H1 (cell line): ENCODE results near the gene GTF2A1. TPM values are rescaled to one million over a fixed set of nuclear protein-coding genes. Genes with fewer than 3 reads are reported as not detected.

Source experiments
- CTCF ChIA-PET: fragments of 300-600 bp; sonication (Branson Sonifier 250); formaldehyde crosslinking; loops from one replicate; lab custom pipeline; 2021; ENCODE audit not compliant: partially characterized antibody; lab: Charles Lee
- POLR2A ChIA-PET: fragments of 300-600 bp; sonication (Branson Sonifier 250); formaldehyde crosslinking; loops from one replicate; lab custom pipeline; 2021; ENCODE audit warnings: inconsistent platforms; ENCODE audit not compliant: partially characterized antibody; lab: Charles Lee
- DNase-seq, 2 experiments: peaks; one replicate each; pipeline versions ENCODE4 v3.0.0 to v3.0.0-alpha.2; 2010 to 2022; ENCODE audit warnings: low spot score in 2 of 2, low read depth in 1 of 2, mixed read lengths in 1 of 2
- FAIRE-seq: peaks from 2 replicates; lab custom pipeline; 2011; peaks lifted over from hg19 to GRCh38; lab: Jason Lieb, UNC
- H2AFZ ChIP-seq: 2 replicates; pipeline ENCODE4 v1.8.1; 2012; ENCODE audit warnings: low read length, inconsistent platforms
- H2AK5ac ChIP-seq: 2 replicates; pipeline ENCODE4 v1.6.1; 2013; ENCODE audit warnings: low read depth, low read length
- H2BK120ac ChIP-seq: replicated peaks from 2 replicates; pipeline ENCODE3; 2013; ENCODE audit warnings: low read depth, low read length, inconsistent platforms
- H2BK12ac ChIP-seq: 2 replicates; pipeline ENCODE4 v1.6.1; 2013; ENCODE audit warnings: low read depth, low read length
- H2BK15ac ChIP-seq: 2 replicates; pipeline ENCODE4 v1.6.1; 2013; ENCODE audit warnings: low read length
- H2BK20ac ChIP-seq: 2 replicates; pipeline ENCODE4 v1.6.1; 2013; ENCODE audit warnings: low read length
- H2BK5ac ChIP-seq: 2 replicates; pipeline ENCODE4 v1.6.1; 2013; ENCODE audit warnings: low read depth, low read length
- H3K14ac ChIP-seq: 2 replicates; pipeline ENCODE4 v1.6.1; 2013; ENCODE audit warnings: inconsistent platforms; ENCODE audit not compliant: insufficient read length
- H3K18ac ChIP-seq: 2 replicates; pipeline ENCODE4 v1.6.1; 2013; ENCODE audit warnings: low read length; ENCODE audit errors: extremely low read depth
- H3K23ac ChIP-seq: 2 replicates; pipeline ENCODE4 v1.6.1; 2013; ENCODE audit warnings: inconsistent platforms; ENCODE audit not compliant: insufficient read length
- H3K23me2 ChIP-seq: 2 replicates; pipeline ENCODE4 v1.6.1; 2013; ENCODE audit warnings: low read depth, low read length
- H3K27ac ChIP-seq: 2 replicates; pipeline ENCODE4 v1.6.1; 2011; ENCODE audit warnings: low read depth, low read length, inconsistent platforms
- H3K27me3 ChIP-seq, 4 experiments: replicated peaks in 1 of 4; 1 replicate in 1 of 4; 2 replicates in 3 of 4; pipeline versions ENCODE4 v1.6.1 to v1.8.1; 2011 to 2013; ENCODE audit warnings: low read length in 3 of 4, mild to moderate bottlenecking in 3 of 4, inconsistent platforms in 2 of 4, mixed read lengths in 2 of 4, moderate library complexity in 1 of 4; ENCODE audit not compliant: control insufficient read depth in 3 of 4, insufficient read depth in 3 of 4; ENCODE audit errors: extremely low read depth in 1 of 4
- H3K36me3 ChIP-seq, 4 experiments: 2 replicates each; pipeline versions ENCODE4 v1.6.1 to v1.8.1; 2011 to 2013; ENCODE audit warnings: mild to moderate bottlenecking in 4 of 4, low read length in 3 of 4, moderate library complexity in 2 of 4, control low read depth in 1 of 4, inconsistent platforms in 1 of 4; ENCODE audit not compliant: insufficient read depth in 4 of 4, control insufficient read depth in 2 of 4
- H3K4ac ChIP-seq: replicated peaks from 2 replicates; pipeline ENCODE3; 2013; ENCODE audit warnings: low read length, low read depth, mixed read lengths, inconsistent platforms; ENCODE audit not compliant: insufficient read length
- H3K4me1 ChIP-seq, 4 experiments: replicated peaks in 1 of 4; 1 replicate in 1 of 4; 2 replicates in 3 of 4; pipeline versions ENCODE4 v1.6.1 to v1.8.1; 2011 to 2013; ENCODE audit warnings: low read length in 3 of 4, inconsistent platforms in 2 of 4, mixed read lengths in 1 of 4; ENCODE audit not compliant: insufficient read depth in 4 of 4, control insufficient read depth in 3 of 4
- H3K4me2 ChIP-seq, 2 experiments: 2 replicates each; pipeline versions ENCODE4 v1.6.1 to v1.8.1; 2011 to 2013; ENCODE audit warnings: low read depth in 2 of 2, low read length in 2 of 2, control low read depth in 1 of 2, inconsistent platforms in 1 of 2, mild to moderate bottlenecking in 1 of 2; ENCODE audit not compliant: insufficient read depth in 1 of 2
- H3K4me3 ChIP-seq, 4 experiments: fragments of 200-600, 300-600 bp in 1 of 4; sonication (generic), shearing (Covaris generic), sonication (Bioruptor Twin) in 1 of 4; 2 replicates each; pipeline versions ENCODE4 v1.5.1 to v1.8.1; 2011 to 2016; ENCODE audit warnings: low read length in 4 of 4, low read depth in 3 of 4, control low read depth in 2 of 4, inconsistent platforms in 2 of 4, mild to moderate bottlenecking in 2 of 4, mixed read lengths in 1 of 4, moderate library complexity in 1 of 4; ENCODE audit not compliant: insufficient read depth in 2 of 4; ENCODE audit errors: extremely low read depth in 1 of 4
- H3K56ac ChIP-seq: replicated peaks from 2 replicates; pipeline ENCODE3; 2013; ENCODE audit warnings: low read depth, mild to moderate bottlenecking, mixed read lengths, low read length, inconsistent platforms; ENCODE audit not compliant: insufficient read length
- H3K79me1 ChIP-seq: 2 replicates; pipeline ENCODE4 v1.6.1; 2013; ENCODE audit warnings: low read depth, low read length, control low read depth
- H3K79me2 ChIP-seq, 2 experiments: 2 replicates each; pipeline versions ENCODE4 v1.6.1 to v1.8.1; 2012 to 2013; ENCODE audit warnings: low read length in 2 of 2, mild to moderate bottlenecking in 2 of 2, inconsistent platforms in 1 of 2; ENCODE audit not compliant: insufficient read depth in 2 of 2, control insufficient read depth in 1 of 2
- H3K9ac ChIP-seq, 4 experiments: replicated peaks in 1 of 4; 1 replicate in 1 of 4; 2 replicates in 3 of 4; pipeline versions ENCODE4 v1.6.1 to v1.8.1; 2011 to 2013; ENCODE audit warnings: low read depth in 3 of 4, low read length in 3 of 4, control low read depth in 2 of 4, mild to moderate bottlenecking in 2 of 4, moderate library complexity in 2 of 4, inconsistent platforms in 1 of 4; ENCODE audit errors: extremely low read depth in 1 of 4
- H3K9me3 ChIP-seq, 2 experiments: 2 replicates each; pipeline versions ENCODE4 v1.6.1 to v1.8.1; 2012 to 2013; ENCODE audit warnings: mild to moderate bottlenecking in 2 of 2, moderate library complexity in 2 of 2, control low read depth in 1 of 2, inconsistent platforms in 1 of 2, low read depth in 1 of 2, low read length in 1 of 2, mixed read lengths in 1 of 2; ENCODE audit not compliant: insufficient read depth in 2 of 2
- H4K20me1 ChIP-seq, 2 experiments: replicated peaks in 1 of 2; 2 replicates each; pipeline versions ENCODE3 to v1.8.1; 2011 to 2013; ENCODE audit warnings: inconsistent platforms in 2 of 2, low read length in 2 of 2, mild to moderate bottlenecking in 1 of 2; ENCODE audit not compliant: insufficient read depth in 2 of 2, control insufficient read depth in 1 of 2
- H4K5ac ChIP-seq: 2 replicates; pipeline ENCODE4 v1.6.1; 2013; ENCODE audit warnings: low read length, low read depth, mixed read lengths, inconsistent platforms; ENCODE audit not compliant: insufficient read length
- H4K8ac ChIP-seq: 2 replicates; pipeline ENCODE4 v1.8.0; 2013; ENCODE audit warnings: mild to moderate bottlenecking, moderate library complexity, low read length, inconsistent platforms; ENCODE audit not compliant: insufficient read depth; ENCODE audit errors: extremely low read depth
- H4K91ac ChIP-seq: replicated peaks from 2 replicates; pipeline ENCODE3; 2013; ENCODE audit warnings: low read length, mixed read lengths, inconsistent platforms; ENCODE audit not compliant: insufficient read length
- BRCA1 ChIP-seq: IDR thresholded peaks from 2 replicates; pipeline ENCODE4 v1.6.1; 2012; ENCODE audit warnings: low read depth, low read length, improper control_type of control experiment
- MAFK ChIP-seq: IDR thresholded peaks from 2 replicates; pipeline ENCODE4 v1.6.1; 2012; ENCODE audit warnings: low read depth, mild to moderate bottlenecking, improper control_type of control experiment, low read length
- NANOG ChIP-seq: IDR thresholded peaks from 2 replicates; pipeline ENCODE4 v1.6.1; 2011; ENCODE audit warnings: low read length, low read depth, mild to moderate bottlenecking, inconsistent platforms; ENCODE audit not compliant: insufficient read depth, poor library complexity, severe bottlenecking
- WGBS, 2 experiments: shearing (Covaris generic) in 1 of 2; methylation state at CpG; one replicate each; pipeline versions ENCODE4 v1.1.6 to v1.1.7; 2013 to 2015; ENCODE audit warnings: low lambda C conversion rate in 2 of 2, mixed read lengths in 2 of 2, inconsistent platforms in 1 of 2, low coverage in 1 of 2, missing lambda C conversion rate in 1 of 2; ENCODE audit not compliant: insufficient replicate concordance in 2 of 2, insufficient coverage in 1 of 2, insufficient read length in 1 of 2; ENCODE audit errors: extremely low coverage in 1 of 2, missing lambda C conversion rate in 1 of 2; 5-methylcytosine and 5-hydroxymethylcytosine counted together
- polyA plus RNA-seq, 7 experiments: library from polyadenylated mRNA; depleted of rRNA in 3 of 7; stranded (reverse) in 5 of 7; unstranded in 2 of 7; fragments of >200 nt in 5 of 7; fragments of 200-250 nt in 2 of 7; gene quantifications; 1 replicate in 5 of 7; 2 replicates in 1 of 7; 4 replicates in 1 of 7; pipeline versions ENCODE4 v1.2.1 to v1.2.3, GENCODE V29; 2011 to 2013; ENCODE audit warnings: missing spikeins in 2 of 7, mixed read lengths in 2 of 7
- total RNA-seq: library from RNA; stranded (reverse); fragmentation: NEBNext Ultra II Directional; extraction: Animal tissue kit (Norgen Biotek cat#: 25700); gene quantifications from 2 replicates; pipeline ENCODE4 v1.2.1, GENCODE V29; 2021

Gene GTF2A1
- total and polyA plus RNA-seq, 2 of the 8 experiments (the other 6 are each of a cell fraction or from before 2014, with no cell fraction given) = 24.1 to 57.8 TPM

DNA sequence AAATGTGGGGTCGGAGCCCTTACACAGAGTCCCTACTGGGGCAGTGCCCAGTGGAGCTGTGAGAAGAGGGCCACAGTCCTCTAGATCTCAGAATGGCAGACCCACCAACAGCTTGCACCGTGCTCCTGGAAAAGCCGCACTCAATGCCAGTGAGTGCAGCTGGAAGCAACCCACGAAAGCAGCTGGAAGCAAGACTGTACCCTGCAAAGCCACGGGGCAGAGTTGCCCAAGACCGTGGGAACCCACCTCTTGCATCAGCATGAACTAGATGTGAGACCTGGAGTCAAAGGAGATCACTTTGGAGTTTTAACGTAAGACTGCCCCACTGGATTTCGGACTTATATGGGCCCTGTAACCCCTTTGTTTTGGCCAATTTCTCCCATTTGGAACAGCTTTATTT lies 12.3 kb downstream of the GTF2A1 start:
- CTCF ChIA-PET = interaction anchor here (0.7 to 1.3 kb wide), 3 partner anchors 10 to 245 kb away, joined by 3 to 4 read pairs (median 3); no protein-coding TSS in a partner anchor
- Histone ChIP-seq H3K4me2 (no peak overlapping the region), H3K9me3 (no peaks in the 10 kb centered on the region), H3K36me3 (peaks cover 4 to 66% (median 21%) of the 10 kb centered on the region in 4 experiments; a peak in 7 of 8 replicates), H3K4me1 (no peaks in the 10 kb centered on the region; a peak in 2 of 7 replicates), H2BK12ac (no peak overlapping the region), H3K9ac (no peak overlapping the region), H2BK20ac (no peak overlapping the region), H2BK15ac (no peak overlapping the region), H3K23ac (no peak overlapping the region), H4K20me1 (peaks cover 8 to 28% of the 10 kb centered on the region in 2 experiments), H4K8ac (no peak overlapping the region), H3K4me3 (no peak overlapping the region), H3K79me1 (no peaks in the 10 kb centered on the region; the same call in 1 of the 2 replicates), H3K27me3 (no peaks in the 10 kb centered on the region), H4K5ac (no peak overlapping the region), H4K91ac (no peak overlapping the region), H3K56ac (no peak overlapping the region), H3K23me2 (no peaks in the 10 kb centered on the region), H2BK5ac (no peak overlapping the region; the same call in 1 of the 2 replicates), H2AK5ac (no peak overlapping the region), H3K27ac (no peak overlapping the region), H2BK120ac (no peak overlapping the region), H3K18ac (no peak overlapping the region), H2AFZ (no peak overlapping the region), H3K4ac (no peak overlapping the region), H3K79me2 (peaks cover 15 to 97% of the 10 kb centered on the region in 2 experiments), H3K14ac (no peak overlapping the region)
- no peak for FAIRE-seq
- POLR2A ChIA-PET = interaction anchor here (1.0 to 2.3 kb wide), 2 partner anchors 10 to 14 kb away, joined by 3 to 12 read pairs; no protein-coding TSS in a partner anchor
- 88% methylated on average over 8 of the region's 8 CpGs; no CpG with 5 or more reads in 1 of the 2 experiments for whole genome bisulfite sequencing, 2 experiments
- DNase-seq = no peak
- TF ChIP-seq BRCA1 = no peak
- TF ChIP-seq MAFK = no peak
- TF ChIP-seq NANOG = no peak
